Measurements from ENCODE around the gene TMEM63B. TPM values are rescaled to one million over a fixed set of nuclear protein-coding genes. Genes with fewer than 3 reads are reported as not detected.

The TMEM63B gene
- total and polyA plus RNA-seq, 9 of the 15 experiments (the other 6 are each of a cell fraction or from before 2014, with no cell fraction given) = 0.14 to 39.4 (median 14.4) TPM

DNA sequence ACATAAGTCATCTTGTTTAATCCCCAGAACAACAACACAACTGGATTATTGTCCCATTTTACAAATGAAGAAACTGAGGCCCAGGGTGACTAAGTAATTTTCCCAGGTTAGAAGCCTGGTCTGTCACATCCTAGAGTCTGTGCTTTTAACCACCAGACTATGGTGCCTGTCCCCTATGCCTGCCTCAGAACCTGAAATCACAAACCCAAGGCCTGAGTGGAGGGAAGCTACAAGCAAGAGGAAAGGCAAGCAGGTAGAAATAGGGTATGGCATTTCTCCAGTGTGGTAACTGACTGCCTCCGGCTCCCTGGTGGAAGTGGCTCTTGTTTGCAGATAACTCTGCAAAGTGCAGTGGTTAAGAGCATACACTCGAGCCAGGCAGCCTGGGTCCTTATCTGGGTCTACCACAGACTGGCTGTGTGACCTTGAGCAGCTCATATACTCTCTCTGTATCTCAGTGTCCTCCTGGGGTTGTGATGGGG lies 2.5 kb downstream of the TMEM63B start (continued):
- TF ChIP-seq, protein P1, sequence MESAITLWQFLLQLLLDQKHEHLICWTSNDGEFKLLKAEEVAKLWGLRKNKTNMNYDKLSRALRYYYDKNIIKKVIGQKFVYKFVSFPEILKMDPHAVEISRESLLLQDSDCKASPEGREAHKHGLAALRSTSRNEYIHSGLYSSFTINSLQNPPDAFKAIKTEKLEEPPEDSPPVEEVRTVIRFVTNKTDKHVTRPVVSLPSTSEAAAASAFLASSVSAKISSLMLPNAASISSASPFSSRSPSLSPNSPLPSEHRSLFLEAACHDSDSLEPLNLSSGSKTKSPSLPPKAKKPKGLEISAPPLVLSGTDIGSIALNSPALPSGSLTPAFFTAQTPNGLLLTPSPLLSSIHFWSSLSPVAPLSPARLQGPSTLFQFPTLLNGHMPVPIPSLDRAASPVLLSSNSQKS (CRISPR knock-in tag; IDR thresholded peaks at IDR 0.05) = no peak
- TF ChIP-seq TCF7L2 (IDR thresholded peaks at IDR 0.05; ENCODE audit: low read depth, low read length) = no peak
- no peak for TF ChIP-seq RFX1 (IDR thresholded peaks at IDR 0.05)
- TF ChIP-seq, protein P2, sequence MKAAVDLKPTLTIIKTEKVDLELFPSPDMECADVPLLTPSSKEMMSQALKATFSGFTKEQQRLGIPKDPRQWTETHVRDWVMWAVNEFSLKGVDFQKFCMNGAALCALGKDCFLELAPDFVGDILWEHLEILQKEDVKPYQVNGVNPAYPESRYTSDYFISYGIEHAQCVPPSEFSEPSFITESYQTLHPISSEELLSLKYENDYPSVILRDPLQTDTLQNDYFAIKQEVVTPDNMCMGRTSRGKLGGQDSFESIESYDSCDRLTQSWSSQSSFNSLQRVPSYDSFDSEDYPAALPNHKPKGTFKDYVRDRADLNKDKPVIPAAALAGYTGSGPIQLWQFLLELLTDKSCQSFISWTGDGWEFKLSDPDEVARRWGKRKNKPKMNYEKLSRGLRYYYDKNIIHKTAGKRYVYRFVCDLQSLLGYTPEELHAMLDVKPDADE (conservative IDR thresholded peaks at IDR 0.05; ENCODE audit: control insufficient read depth, low read depth, low read length) = 0 out of 2 replicates have a peak, but pooled peaks have one; percentile 30
- no peak for TF ChIP-seq KLF16 (IDR thresholded peaks at IDR 0.05)
- peak; percentile 77 for TF ChIP-seq EP300 (IDR thresholded peaks at IDR 0.05; ENCODE audit: low read length)
- TF ChIP-seq ZNF316 (IDR thresholded peaks at IDR 0.05) = peak; percentile 63
- TF ChIP-seq, protein P3, sequence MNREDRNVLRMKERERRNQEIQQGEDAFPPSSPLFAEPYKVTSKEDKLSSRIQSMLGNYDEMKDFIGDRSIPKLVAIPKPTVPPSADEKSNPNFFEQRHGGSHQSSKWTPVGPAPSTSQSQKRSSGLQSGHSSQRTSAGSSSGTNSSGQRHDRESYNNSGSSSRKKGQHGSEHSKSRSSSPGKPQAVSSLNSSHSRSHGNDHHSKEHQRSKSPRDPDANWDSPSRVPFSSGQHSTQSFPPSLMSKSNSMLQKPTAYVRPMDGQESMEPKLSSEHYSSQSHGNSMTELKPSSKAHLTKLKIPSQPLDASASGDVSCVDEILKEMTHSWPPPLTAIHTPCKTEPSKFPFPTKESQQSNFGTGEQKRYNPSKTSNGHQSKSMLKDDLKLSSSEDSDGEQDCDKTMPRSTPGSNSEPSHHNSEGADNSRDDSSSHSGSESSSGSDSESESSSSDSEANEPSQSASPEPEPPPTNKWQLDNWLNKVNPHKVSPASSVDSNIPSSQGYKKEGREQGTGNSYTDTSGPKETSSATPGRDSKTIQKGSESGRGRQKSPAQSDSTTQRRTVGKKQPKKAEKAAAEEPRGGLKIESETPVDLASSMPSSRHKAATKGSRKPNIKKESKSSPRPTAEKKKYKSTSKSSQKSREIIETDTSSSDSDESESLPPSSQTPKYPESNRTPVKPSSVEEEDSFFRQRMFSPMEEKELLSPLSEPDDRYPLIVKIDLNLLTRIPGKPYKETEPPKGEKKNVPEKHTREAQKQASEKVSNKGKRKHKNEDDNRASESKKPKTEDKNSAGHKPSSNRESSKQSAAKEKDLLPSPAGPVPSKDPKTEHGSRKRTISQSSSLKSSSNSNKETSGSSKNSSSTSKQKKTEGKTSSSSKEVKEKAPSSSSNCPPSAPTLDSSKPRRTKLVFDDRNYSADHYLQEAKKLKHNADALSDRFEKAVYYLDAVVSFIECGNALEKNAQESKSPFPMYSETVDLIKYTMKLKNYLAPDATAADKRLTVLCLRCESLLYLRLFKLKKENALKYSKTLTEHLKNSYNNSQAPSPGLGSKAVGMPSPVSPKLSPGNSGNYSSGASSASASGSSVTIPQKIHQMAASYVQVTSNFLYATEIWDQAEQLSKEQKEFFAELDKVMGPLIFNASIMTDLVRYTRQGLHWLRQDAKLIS (CRISPR knock-in tag; IDR thresholded peaks at IDR 0.05) = peak; percentile 65; the same call in 1 of the 2 replicates
- TF ChIP-seq, protein P4, sequence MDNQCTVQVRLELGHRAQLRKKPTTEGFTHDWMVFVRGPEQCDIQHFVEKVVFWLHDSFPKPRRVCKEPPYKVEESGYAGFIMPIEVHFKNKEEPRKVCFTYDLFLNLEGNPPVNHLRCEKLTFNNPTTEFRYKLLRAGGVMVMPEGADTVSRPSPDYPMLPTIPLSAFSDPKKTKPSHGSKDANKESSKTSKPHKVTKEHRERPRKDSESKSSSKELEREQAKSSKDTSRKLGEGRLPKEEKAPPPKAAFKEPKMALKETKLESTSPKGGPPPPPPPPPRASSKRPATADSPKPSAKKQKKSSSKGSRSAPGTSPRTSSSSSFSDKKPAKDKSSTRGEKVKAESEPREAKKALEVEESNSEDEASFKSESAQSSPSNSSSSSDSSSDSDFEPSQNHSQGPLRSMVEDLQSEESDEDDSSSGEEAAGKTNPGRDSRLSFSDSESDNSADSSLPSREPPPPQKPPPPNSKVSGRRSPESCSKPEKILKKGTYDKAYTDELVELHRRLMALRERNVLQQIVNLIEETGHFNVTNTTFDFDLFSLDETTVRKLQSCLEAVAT (IDR thresholded peaks at IDR 0.05) = peak in 1 of 2 experiments; percentile 50; a peak in 1 of 4 replicates
- TF ChIP-seq NFIX (CRISPR knock-in tag; IDR thresholded peaks at IDR 0.05; ENCODE audit: low read depth) = no peak
- peak; percentile 81; the same call in 1 of the 2 replicates for TF ChIP-seq CTBP1 (IDR thresholded peaks at IDR 0.05; ENCODE audit: borderline replicate concordance)
- TF ChIP-seq, protein P5, sequence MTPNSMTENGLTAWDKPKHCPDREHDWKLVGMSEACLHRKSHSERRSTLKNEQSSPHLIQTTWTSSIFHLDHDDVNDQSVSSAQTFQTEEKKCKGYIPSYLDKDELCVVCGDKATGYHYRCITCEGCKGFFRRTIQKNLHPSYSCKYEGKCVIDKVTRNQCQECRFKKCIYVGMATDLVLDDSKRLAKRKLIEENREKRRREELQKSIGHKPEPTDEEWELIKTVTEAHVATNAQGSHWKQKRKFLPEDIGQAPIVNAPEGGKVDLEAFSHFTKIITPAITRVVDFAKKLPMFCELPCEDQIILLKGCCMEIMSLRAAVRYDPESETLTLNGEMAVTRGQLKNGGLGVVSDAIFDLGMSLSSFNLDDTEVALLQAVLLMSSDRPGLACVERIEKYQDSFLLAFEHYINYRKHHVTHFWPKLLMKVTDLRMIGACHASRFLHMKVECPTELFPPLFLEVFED (CRISPR knock-in tag; conservative IDR thresholded peaks at IDR 0.05) = no peak
- TF ChIP-seq, protein P6, sequence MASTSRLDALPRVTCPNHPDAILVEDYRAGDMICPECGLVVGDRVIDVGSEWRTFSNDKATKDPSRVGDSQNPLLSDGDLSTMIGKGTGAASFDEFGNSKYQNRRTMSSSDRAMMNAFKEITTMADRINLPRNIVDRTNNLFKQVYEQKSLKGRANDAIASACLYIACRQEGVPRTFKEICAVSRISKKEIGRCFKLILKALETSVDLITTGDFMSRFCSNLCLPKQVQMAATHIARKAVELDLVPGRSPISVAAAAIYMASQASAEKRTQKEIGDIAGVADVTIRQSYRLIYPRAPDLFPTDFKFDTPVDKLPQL (IDR thresholded peaks at IDR 0.05; ENCODE audit: extremely low read depth, insufficient read length) = no peak
- TF ChIP-seq POLR2G (IDR thresholded peaks at IDR 0.05; ENCODE audit: low read depth, low read length) = no peak
- TF ChIP-seq IRF2 (CRISPR knock-in tag; IDR thresholded peaks at IDR 0.05) = no peak
- peak; percentile 20; the same call in 1 of the 2 replicates for TF ChIP-seq ATF7 (IDR thresholded peaks at IDR 0.05)
- TF ChIP-seq, protein P7, sequence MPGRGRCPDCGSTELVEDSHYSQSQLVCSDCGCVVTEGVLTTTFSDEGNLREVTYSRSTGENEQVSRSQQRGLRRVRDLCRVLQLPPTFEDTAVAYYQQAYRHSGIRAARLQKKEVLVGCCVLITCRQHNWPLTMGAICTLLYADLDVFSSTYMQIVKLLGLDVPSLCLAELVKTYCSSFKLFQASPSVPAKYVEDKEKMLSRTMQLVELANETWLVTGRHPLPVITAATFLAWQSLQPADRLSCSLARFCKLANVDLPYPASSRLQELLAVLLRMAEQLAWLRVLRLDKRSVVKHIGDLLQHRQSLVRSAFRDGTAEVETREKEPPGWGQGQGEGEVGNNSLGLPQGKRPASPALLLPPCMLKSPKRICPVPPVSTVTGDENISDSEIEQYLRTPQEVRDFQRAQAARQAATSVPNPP (IDR thresholded peaks at IDR 0.05; ENCODE audit: borderline replicate concordance, insufficient read depth, insufficient read length) = no peak
- no peak for TF ChIP-seq BRD9 (IDR thresholded peaks at IDR 0.05; ENCODE audit: low read depth, partially characterized antibody)
